GM12892 (cell line): ENCODE measurements around the gene ITPKB.

Experiments used
- POLR2A ChIP-seq: IDR thresholded peaks from 2 replicates; pipeline ENCODE4 v1.6.1; 2011; ENCODE audit warnings: low read depth, low read length, control low read depth
- POLR2AphosphoS5 ChIP-seq: IDR thresholded peaks from 2 replicates; pipeline ENCODE4 v1.6.1; 2011; ENCODE audit warnings: low read depth, low read length, control low read depth
- TAF1 ChIP-seq: IDR thresholded peaks from 2 replicates; pipeline ENCODE4 v1.6.1; 2011; ENCODE audit warnings: low read depth, mild to moderate bottlenecking, control low read depth, low read length, borderline replicate concordance

- TF ChIP-seq POLR2A = no peak
- no peak for TF ChIP-seq TAF1
- TF ChIP-seq POLR2AphosphoS5 = no peak
These were observed 153.0 kb downstream of the ITPKB start for GRCh38 chr1:226586116-226586515.
